Fibroblast of skin of right biceps (primary cell): ENCODE results near the gene HIVEP3.

Experiments used
- DNase-seq: peaks from one replicate; pipeline ENCODE4 v3.0.0-alpha.2; 2013

HIVEP3 gene

GRCh38 chr1:41726292-41726691 lies 192.4 kb downstream of the HIVEP3 start:
- no peak for DNase-seq

DNA sequence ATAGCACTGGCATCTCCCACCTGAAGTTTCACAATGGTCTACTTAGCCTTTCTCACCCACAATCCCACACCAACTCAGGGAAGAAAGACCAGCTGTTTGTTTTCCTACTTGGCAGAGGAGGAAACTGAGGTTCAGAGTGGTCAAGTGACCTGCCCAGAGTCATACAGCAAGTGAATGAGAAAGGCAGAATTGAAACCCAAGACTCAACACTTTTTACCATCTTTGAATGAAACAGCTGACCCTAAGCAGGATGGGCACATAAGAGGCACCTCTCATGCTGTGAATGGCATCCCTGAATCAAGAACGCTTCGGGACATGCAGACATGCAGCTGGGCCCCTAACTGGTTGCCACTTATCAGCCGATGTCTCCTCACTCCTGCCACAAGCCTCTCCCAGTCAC lies 193.8 kb downstream of the HIVEP3 start:
- DNase-seq, result no peak

GRCh38 chr1:41724248-41724647 lies 194.5 kb downstream of the HIVEP3 start:
- DNase-seq, result no peak

DNA sequence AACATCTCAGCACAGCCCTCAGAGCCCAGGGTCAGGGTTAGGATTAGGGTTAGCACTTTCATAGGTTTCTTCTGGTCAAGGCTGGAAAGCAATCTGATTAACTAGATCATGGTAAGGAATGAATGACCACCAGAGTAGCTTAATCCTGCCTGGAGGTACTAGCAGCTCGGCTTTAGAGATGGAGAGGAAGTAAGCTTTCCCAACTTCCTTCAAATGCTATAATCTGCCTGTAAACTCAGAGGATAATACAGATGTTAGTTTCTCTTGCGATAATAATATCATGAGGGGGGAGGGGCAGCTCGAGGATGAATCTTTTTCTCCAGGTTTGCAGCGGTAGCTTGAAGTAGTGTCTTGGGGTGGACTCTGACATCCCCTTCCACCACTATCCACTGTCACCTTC lies 194.9 kb downstream of the HIVEP3 start:
- DNase-seq, result no peak

- DNase-seq, result no peak
Observed at GRCh38 chr1:41722184-41722583, 196.5 kb downstream of the HIVEP3 start.

- DNase-seq, result no peak
Observed at GRCh38 chr1:41720861-41721410, 197.8 kb downstream of the HIVEP3 start.

DNA sequence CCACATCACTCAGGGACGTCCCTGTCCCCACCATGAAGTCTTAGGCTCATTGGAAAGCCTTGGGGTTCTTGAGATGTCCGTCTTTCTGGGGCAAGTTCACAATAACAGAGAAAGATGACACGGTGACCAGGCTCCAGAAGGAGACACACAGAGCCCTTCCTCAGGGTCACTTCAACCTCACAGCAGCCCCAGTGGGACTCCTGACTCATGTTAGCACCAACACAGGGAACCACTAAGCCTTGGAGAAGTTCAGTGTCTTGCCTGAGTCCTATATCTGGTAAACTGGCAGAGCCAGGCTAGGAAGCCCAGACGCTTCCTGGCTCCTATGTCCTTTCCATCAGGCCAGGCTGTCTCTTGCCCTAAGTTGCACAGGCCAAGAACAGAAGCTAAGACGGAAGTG lies 199.1 kb downstream of the HIVEP3 start:
- no peak for DNase-seq

GRCh38 chr1:41719128-41719527 lies 199.6 kb downstream of the HIVEP3 start:
- DNase-seq, result no peak

DNA sequence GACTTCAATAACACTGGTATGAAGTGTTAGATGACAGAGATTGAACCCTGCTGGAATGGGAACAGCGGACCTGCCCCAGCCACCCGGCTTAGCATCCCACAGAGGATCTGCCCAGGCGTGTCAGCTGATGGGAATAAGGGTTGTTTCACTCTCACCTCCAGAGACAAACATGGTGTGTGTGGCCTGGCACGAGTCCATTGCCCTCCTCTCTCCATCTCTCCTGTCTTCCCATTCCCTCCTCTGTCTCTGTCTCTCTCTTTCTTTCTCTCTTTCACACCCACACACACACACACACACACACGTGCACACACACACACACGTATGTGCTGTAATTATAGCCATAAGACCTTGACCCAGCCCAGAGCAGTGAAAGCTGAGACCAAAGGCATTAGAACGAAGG lies 200.2 kb downstream of the HIVEP3 start:
- DNase-seq, result no peak

GRCh38 chr1:41716188-41717130 lies 202.3 kb downstream of the HIVEP3 start:
- DNase-seq, result no peak

GRCh38 chr1:41715441-41716095 lies 203.2 kb downstream of the HIVEP3 start:
- no peak for DNase-seq

DNA sequence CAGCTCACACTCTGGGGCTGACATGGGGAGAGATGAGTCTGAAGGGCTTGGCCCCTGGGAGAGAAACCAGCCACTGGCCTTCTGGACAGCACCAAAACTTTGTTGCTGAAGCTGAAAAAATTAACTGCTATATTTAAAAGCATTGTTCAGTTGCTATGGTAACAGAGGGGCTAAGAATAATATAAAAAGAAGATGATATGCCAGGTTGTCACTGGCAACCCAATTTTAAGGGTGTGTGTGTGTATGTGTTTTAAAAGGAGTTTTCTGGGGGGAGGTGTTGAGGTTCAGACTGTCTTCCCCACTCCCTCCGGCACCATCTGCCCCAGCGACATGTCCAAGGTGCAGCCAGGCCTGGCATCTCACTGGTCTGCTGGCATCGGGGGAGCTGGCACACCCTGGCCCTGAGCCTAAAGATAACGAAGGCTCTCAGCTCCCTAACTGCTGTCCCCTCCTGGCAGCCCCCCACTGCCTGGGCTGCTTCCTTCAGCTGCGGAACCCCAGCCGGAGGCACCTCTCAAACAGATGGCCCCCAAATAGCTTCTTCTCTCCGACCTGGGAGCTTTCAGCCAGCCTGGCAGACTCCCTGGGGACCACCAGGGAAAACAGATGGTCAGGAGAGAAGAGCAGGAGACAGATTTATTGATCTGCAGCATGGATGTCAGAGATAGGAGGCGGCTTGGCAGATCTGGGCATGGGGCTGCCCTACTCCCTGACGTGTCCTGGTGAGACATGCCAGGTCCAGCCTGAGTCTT lies 203.9 kb downstream of the HIVEP3 start:
- DNase-seq, result peak; percentile 30

DNA sequence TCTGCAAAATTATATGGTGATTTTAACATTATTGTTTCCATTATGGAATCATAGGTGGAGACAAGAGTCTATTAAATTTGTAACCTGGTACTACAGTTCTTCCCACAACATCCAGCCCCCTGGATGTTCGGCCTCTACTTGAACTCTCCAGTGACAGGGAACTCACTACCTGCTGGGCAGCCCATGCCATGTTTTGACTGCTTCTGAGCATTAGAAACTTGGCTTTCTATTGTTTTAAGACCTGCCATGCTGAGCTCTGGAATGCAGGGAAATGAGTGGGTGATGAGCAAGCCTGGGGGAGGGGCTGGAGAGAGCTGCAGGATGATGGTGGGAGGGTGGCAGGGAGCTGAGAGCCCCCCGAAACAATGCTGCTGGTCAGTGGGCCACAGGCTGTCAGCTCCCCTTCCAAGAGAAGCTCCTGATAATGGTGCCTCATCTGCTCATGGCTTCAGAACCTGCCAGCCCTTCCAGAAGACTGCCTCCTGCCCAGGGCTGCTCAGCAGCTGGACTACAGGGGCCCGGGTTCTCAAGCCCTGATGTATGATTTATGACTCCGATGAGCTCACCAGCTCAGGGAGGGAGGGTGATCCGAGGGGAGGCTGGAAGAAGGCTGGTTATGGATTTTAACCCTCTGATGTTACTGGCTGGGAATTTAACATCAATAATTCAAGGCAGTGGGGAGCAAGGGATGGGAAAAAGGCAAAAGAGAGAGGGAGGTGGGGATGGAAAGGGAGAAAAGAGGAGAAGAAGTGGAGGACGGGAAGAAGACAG lies 205.0 kb downstream of the HIVEP3 start:
- DNase-seq, result peak; percentile 95

DNA sequence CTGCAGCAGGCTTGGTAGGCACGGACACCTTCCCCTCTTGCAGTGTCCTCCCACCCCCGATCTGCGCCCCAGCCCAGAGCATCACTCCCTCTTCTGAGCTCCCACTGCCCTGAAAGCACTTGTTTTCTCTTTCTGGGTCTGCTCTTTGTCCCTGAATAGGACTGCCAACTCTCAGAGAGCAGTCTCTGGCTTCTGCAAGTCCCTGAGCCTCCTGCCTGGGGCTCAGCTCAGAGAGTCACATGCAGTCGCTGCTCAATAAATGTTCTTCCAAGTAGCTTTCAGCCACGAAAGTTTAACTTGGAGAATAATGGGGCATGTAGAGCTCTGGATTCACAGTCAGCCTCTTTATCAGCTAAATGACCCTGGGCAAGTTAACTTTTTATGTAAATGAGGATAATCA lies 205.6 kb downstream of the HIVEP3 start:
- no peak for DNase-seq

DNA sequence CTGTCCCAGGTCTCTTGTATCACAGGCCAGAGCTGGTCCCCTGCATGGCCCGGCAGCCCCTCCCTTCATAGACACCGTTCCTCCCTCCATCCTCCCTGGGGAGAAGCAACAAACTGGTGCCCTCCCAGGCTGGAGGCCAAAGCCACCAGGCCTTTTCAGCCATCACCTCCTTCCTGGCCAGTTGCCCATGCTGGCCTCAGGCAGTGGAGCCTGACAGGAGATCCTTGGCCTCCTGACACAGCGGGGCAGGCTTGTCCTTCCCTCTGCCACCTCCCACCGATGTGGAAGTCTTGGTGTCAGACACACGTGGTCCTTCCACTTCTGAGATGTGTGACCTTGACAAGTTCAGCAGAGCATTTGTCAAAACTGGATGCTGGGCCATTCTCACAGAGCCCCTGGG lies 206.0 kb downstream of the HIVEP3 start:
- no peak for DNase-seq

GRCh38 chr1:41712081-41712480 lies 206.6 kb downstream of the HIVEP3 start:
- DNase-seq, result no peak

- DNase-seq, result no peak
Observed at GRCh38 chr1:41711581-41711980, 207.1 kb downstream of the HIVEP3 start.

GRCh38 chr1:41710980-41711379 lies 207.7 kb downstream of the HIVEP3 start:
- DNase-seq, result no peak

DNA sequence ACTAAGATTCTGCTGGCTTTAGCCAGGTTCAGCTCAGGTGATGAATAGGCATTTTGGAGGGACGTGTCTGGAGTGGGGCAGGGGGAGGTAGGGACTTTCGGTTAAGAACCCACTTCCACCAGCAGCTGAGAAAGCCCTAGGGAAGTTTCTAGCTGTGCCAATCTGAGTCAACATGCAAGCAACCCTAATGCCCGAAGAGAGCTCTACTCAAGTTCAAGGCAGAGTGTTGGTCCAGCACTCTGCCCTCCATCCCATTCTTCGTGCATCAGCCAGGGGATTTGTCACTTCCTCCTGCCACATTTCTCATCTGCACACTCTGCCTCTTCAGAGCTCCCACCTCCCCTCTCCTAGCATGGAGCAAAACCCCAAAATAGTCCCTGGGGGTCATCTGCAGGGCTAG lies 208.8 kb downstream of the HIVEP3 start:
- no peak for DNase-seq

DNA sequence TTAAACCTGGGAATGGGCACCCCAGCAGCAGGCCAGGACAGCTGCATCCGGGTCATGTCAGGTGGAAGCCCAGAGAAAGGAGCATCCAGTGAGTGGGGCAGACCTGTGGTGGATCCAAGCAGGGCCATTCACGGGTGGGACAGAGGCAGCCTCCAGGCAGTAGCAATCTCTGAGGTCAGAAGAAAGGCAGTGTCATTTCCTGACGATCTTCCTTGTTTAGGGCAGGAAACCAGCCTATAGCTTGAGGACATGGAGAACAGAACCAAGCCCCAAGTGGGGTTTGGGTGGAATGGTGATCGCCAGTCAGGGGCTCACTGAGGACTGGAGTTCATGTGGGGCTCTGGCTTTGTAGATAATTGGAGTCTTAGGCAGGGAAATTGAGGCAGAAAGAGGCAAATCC lies 209.4 kb downstream of the HIVEP3 start:
- DNase-seq, result no peak

GRCh38 chr1:41708332-41708731 lies 210.4 kb downstream of the HIVEP3 start:
- no peak for DNase-seq

- DNase-seq, result no peak
Observed at GRCh38 chr1:41707793-41708192, 210.9 kb downstream of the HIVEP3 start.

GRCh38 chr1:41705798-41706197 lies 212.9 kb downstream of the HIVEP3 start:
- no peak for DNase-seq
